ENCODE measurements around the gene NRL. TPM values are rescaled to one million over a fixed set of nuclear protein-coding genes. Genes with fewer than 3 reads are reported as not detected.

NRL gene
- total RNA-seq, 4 donors from 2014 or later, result 2.1 to 11.7 (median 8.4) TPM

DNA sequence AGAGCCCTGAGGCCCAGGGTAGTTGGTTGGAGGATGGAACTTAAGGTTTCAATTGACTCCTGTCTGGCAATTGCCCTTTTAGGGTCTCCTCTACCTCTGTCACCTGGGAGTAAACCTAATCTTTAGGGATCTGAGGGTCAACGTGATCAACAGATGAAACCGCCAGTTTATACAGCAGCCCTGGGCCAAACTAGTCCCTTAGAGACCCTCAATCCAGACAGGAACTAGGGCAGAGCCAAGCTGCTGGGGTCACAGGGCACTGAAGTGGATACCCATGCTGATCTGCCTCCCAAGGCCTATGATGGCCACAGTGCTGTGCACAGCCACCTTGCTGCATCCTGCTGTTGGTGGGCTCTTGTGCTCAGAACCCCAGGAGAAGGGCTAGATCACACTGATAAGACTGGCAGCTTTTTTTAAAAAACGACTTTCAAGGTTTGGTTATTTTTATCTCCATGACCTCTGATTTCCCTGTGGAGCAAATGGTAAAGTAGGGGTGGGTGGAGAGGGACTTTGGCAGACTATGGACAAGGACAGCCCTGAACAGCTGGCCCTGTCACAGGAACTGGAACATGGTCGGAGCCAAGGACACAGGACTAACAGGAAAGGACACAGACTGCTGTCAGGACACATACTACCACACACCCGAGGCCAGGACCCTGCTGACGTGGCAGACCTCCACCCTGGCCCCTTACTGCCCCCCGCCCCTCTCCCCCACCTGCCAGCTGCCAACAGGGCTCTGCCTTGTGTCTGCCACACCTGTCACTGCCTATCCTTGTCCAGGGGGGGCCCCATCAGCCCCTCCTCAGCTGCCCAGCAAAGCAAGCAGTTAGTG lies 16.2 kb upstream of the NRL start:
- WGBS, 2 donors, result 55 to 66% methylated on average over 4 to 5 of the region's 7 CpGs
- no peaks in the 10 kb centered on the region for H3K9me3 ChIP-seq
- H3K36me3 ChIP-seq, result no peaks in the 10 kb centered on the region
- peak overlapping the region in 2 of 3 donors; percentile 16 to 56 for H3K27ac ChIP-seq
- no peak overlapping the region for H3K4me3 ChIP-seq (replicated peaks in 1 of 3)
- no peaks in the 10 kb centered on the region for H3K27me3 ChIP-seq
- DNase-seq, result peak in 1 of 2 donors; percentile 8
- H3K4me1 ChIP-seq, result peaks cover 4 to 7% of the 10 kb centered on the region in 2 donors
- intact Hi-C loops (cut with DNase I), result no loop called here
- TF ChIP-seq CTCF (IDR thresholded peaks at IDR 0.05) (no peak), POLR2A (IDR thresholded peaks at IDR 0.05) (no peak)

GRCh38 chr14:24130380-24130716 lies 15.6 kb upstream of the NRL start, which contains the start of gene FITM1:
FITM1 (plus strand) TSS chr14:24130659; CDS start chr14:24131564, 905 bp downstream.
- no peak for TF ChIP-seq POLR2A (IDR thresholded peaks at IDR 0.05)
- TF ChIP-seq CTCF (IDR thresholded peaks at IDR 0.05), result no peak
- peak within 1 kb of the TSS in 2 of 3 donors; percentile 16 to 56 for H3K27ac ChIP-seq
- H3K27me3 ChIP-seq, result no peaks in the 10 kb centered on the region

DNA sequence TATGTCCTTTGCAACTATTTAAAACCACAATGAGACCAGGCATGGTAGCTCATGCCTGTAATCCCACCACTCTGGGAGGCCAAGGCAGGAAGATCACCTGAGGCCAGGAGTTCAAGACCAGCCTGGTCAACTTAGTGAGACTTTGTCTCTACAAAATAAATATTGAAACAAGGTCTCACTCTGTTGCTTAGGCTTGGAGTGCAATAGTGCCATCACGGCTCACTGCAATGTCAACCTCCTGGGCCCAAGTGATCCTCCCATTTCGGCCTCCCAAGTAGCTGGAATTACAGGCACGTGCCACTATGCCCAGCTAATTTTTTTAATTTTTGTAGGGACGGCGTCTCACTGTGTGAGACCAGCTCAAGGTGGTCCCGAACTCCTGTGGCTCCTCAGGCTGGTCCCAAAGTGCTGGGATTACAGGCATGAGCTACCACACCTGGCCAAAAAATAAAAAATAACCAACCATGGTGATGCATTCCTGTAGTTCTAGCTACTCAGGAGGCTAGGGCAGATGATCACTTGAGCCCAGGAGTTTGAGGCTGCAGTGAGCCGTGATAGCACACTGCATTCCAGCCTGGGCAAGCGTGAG lies 14.8 kb upstream of the NRL start:
- H3K27me3 ChIP-seq, result no peaks in the 10 kb centered on the region
- no peaks in the 10 kb centered on the region for H3K36me3 ChIP-seq
- H3K4me1 ChIP-seq, result peaks cover 0 to 3% of the 10 kb centered on the region in 2 donors
- TF ChIP-seq POLR2A (IDR thresholded peaks at IDR 0.05), result no peak
- TF ChIP-seq CTCF (IDR thresholded peaks at IDR 0.05), result no peak
- intact Hi-C loops (cut with DNase I), result no loop called here
- H3K4me3 ChIP-seq (replicated peaks in 1 of 3), result no peak overlapping the region
- H3K27ac ChIP-seq, result no peak overlapping the region
- no peaks in the 10 kb centered on the region for H3K9me3 ChIP-seq
- DNase-seq, result no peak
- WGBS, 2 donors, result 88 to 91% methylated on average over 8 of the region's 8 CpGs

More at GRCh38 chr14:24130380-24130716, 15.6 kb upstream of the NRL start, which contains the start of gene FITM1:
- no peak for DNase-seq
- H3K9me3 ChIP-seq, result no peaks in the 10 kb centered on the region
- intact Hi-C loops (cut with DNase I), result no loop called here
- H3K4me3 ChIP-seq (replicated peaks in 1 of 3), result no peak within 1 kb of the TSS
- H3K4me1 ChIP-seq, result peaks cover 1 to 4% of the 10 kb centered on the region in 2 donors
- 96% methylated on average over 5 of the region's 5 CpGs for WGBS, 2 donors
- no peaks in the 10 kb centered on the region for H3K36me3 ChIP-seq

DNA sequence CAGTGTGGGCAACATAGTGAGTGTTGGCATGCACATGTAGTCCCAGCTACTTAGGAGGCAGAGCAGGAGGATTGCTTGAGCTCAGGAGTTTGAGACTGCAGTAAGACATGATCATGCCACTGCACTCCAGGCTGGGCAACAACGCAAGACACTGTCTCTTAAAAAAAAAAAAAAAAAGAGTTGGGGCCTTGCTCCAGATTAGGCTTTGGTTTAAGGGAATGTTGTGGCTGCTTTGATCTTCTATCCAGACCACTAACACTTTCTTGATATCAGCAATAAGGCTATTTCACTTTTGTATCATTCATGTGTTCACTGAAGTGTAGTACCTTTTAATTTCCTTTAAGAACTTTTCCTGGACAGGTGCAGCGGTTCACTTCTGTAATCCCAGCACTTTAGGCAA lies 12.9 kb upstream of the NRL start:
- H3K4me3 ChIP-seq (replicated peaks in 1 of 3), result no peak overlapping the region
- H3K9me3 ChIP-seq, result no peaks in the 10 kb centered on the region
- H3K27ac ChIP-seq, result no peak overlapping the region
- peaks cover 12 to 17% of the 10 kb centered on the region in 2 donors for H3K36me3 ChIP-seq
- 91 to 98% methylated on average over 2 of the region's 2 CpGs for WGBS, 2 donors
- H3K27me3 ChIP-seq, result no peaks in the 10 kb centered on the region
- peaks cover 0 to 3% of the 10 kb centered on the region in 2 donors for H3K4me1 ChIP-seq
- intact Hi-C loops (cut with DNase I), result no loop called here
- TF ChIP-seq CTCF (IDR thresholded peaks at IDR 0.05), result no peak
- TF ChIP-seq POLR2A (IDR thresholded peaks at IDR 0.05), result no peak
- DNase-seq, result no peak

- Histone ChIP-seq H3K27me3 (no peaks in the 10 kb centered on the region), H3K9me3 (no peaks in the 10 kb centered on the region), H3K27ac (no peak overlapping the region), H3K4me1 (peaks cover 0 to 3% of the 10 kb centered on the region in 2 donors), H3K4me3 (replicated peaks in 1 of 3) (no peak overlapping the region), H3K36me3 (peaks cover 18 to 24% of the 10 kb centered on the region in 2 donors)
- TF ChIP-seq CTCF (IDR thresholded peaks at IDR 0.05), result no peak
- TF ChIP-seq POLR2A (IDR thresholded peaks at IDR 0.05), result no peak
- no peak for DNase-seq
- intact Hi-C loops (cut with DNase I), result no loop called here
Observed at GRCh38 chr14:24126939-24127338, 12.2 kb upstream of the NRL start.
